Measurements from ENCODE around the gene PRDM16. TPM values are rescaled to one million over a fixed set of nuclear protein-coding genes. Genes with fewer than 3 reads are reported as not detected.

Gene PRDM16
- total RNA-seq, 1 experiment from 2014 or later = not detected

DNA sequence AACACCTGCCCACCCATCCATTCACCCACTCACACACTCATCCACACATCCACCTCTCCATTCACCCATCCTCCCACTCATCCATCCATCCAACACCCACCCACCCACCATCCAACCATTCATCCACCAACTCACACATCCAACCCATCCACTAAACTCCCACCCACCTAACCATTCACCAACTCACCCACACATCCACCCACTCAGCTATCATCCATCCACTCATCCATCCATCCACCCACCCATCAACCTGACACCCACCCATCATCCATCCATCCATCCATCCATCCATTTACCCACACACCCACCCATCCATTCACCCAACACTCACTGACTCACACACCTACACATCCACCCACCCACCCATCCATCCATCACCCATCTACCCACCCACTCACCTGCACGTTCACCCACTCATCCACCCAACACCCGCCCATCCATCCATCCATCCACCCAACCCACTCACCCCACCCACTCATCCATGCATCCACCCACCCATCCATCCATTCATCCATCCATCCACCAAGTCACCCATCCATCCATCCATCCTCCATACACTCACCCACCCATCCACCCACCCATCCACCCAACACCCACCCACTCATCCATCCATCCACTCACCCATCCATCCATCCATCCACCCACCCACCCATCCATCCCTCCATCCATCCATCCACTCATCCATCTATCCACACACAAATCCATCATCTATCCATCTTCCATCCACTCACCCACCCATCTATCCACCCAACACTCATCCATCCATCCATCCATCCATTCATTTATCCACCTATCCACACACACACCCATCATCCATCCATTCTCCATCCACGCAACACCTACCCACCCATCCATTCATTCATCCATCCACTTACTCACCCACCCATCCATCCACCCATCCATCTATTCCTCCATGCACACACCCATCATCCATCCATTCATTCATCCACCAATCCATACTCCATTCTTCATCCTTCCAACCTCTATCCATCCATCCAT, 17.4 kb upstream of the PRDM16 start:
- BruUV-seq (replicated peaks) = no TSS peak
- Mint-ChIP-seq H3K27ac (ENCODE audit: low read depth, unreplicated experiment) (no peak overlapping the region), H3K36me3 (ENCODE audit: insufficient read depth, unreplicated experiment) (no peaks in the 10 kb centered on the region), H3K4me1 (ENCODE audit: insufficient read depth, unreplicated experiment) (no peaks in the 10 kb centered on the region), H3K27me3 (ENCODE audit: insufficient read depth, unreplicated experiment) (no peaks in the 10 kb centered on the region), H3K9me3 (ENCODE audit: unreplicated experiment) (peaks cover 27% of the 10 kb centered on the region), H3K4me3 (ENCODE audit: unreplicated experiment) (no peak overlapping the region)
- ChIA-PET CTCF (no interaction called here), POLR2A (no interaction called here)
- DNase-seq (ENCODE audit: unreplicated experiment) = no peak
- TF ChIP-seq, protein P1, sequence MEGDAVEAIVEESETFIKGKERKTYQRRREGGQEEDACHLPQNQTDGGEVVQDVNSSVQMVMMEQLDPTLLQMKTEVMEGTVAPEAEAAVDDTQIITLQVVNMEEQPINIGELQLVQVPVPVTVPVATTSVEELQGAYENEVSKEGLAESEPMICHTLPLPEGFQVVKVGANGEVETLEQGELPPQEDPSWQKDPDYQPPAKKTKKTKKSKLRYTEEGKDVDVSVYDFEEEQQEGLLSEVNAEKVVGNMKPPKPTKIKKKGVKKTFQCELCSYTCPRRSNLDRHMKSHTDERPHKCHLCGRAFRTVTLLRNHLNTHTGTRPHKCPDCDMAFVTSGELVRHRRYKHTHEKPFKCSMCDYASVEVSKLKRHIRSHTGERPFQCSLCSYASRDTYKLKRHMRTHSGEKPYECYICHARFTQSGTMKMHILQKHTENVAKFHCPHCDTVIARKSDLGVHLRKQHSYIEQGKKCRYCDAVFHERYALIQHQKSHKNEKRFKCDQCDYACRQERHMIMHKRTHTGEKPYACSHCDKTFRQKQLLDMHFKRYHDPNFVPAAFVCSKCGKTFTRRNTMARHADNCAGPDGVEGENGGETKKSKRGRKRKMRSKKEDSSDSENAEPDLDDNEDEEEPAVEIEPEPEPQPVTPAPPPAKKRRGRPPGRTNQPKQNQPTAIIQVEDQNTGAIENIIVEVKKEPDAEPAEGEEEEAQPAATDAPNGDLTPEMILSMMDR (IDR thresholded peaks at IDR 0.05; ENCODE audit: unreplicated experiment) = no peak
- intact Hi-C loops (cut with micrococcal nuclease) = no loop called here

DNA sequence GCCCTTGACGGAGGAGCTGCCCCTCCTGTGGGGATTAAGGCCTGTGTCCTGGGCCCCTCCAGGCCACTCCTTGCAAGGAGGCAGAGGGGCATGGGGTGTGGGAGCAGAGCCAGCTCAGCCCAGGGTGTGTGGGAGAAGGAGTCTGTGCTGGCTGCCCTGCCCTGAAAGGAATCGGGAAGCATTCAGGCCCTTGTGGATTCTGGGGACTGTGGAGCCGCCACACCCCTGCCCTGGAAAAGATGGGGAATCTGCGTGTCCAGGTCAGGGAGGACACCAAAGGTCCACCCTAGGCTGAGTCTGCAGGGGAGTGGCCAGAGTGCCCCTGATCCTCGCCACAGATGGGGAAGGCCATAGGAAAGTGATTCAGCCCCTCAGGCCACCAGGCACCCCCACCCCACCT, 16.5 kb upstream of the PRDM16 start:
- ChIA-PET CTCF (no interaction called here), POLR2A (no interaction called here)
- H3K4me1 Mint-ChIP-seq (ENCODE audit: insufficient read depth, unreplicated experiment) = no peaks in the 10 kb centered on the region
- no TSS peak for BruUV-seq (replicated peaks)
- no peak overlapping the region for H3K4me3 Mint-ChIP-seq (ENCODE audit: unreplicated experiment)
- intact Hi-C loops (cut with micrococcal nuclease) = no loop called here
- H3K9me3 Mint-ChIP-seq (ENCODE audit: unreplicated experiment) = peaks cover 27% of the 10 kb centered on the region
- no peak overlapping the region for H3K27ac Mint-ChIP-seq (ENCODE audit: low read depth, unreplicated experiment)
- DNase-seq (ENCODE audit: unreplicated experiment) = no peak
- H3K36me3 Mint-ChIP-seq (ENCODE audit: insufficient read depth, unreplicated experiment) = no peaks in the 10 kb centered on the region
- TF ChIP-seq, protein P1 (IDR thresholded peaks at IDR 0.05; ENCODE audit: unreplicated experiment) = no peak
- H3K27me3 Mint-ChIP-seq (ENCODE audit: insufficient read depth, unreplicated experiment) = no peaks in the 10 kb centered on the region

DNA sequence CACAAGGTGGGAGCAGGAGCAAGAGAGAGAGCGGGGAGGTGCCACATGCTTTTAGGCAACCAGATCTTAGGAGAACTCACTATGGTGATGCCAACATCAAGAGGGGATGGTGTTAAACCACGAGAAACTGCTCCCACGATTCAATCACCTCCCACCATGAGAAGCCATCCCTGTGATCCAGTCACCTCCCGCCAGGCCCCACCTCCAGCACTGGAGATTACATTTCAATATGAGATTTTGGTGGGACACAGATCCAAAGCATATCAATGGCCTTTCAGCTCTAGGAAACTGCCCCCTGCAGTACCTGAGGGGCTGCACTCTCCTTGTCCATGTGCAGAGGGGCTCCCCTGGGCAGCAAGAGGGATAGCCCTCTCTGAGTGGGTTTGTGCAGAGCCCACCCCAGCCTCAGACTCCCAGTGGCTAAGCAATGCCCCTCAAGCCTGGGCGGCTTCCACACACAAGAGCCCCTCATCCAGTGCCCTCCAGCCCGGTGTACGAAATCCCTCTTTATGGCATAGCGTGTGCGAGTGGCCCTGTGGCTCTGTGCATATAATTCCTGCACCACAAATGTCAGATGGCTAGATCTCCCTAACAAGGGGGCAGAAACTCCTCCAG, 15.5 kb upstream of the PRDM16 start:
- POLR2A ChIA-PET = no interaction called here
- Mint-ChIP-seq H3K27me3 (ENCODE audit: insufficient read depth, unreplicated experiment) (no peaks in the 10 kb centered on the region), H3K4me1 (ENCODE audit: insufficient read depth, unreplicated experiment) (no peaks in the 10 kb centered on the region), H3K27ac (ENCODE audit: low read depth, unreplicated experiment) (no peak overlapping the region), H3K9me3 (ENCODE audit: unreplicated experiment) (peaks cover 35% of the 10 kb centered on the region), H3K4me3 (ENCODE audit: unreplicated experiment) (no peak overlapping the region), H3K36me3 (ENCODE audit: insufficient read depth, unreplicated experiment) (no peaks in the 10 kb centered on the region)
- no peak for DNase-seq (ENCODE audit: unreplicated experiment)
- CTCF ChIA-PET = no interaction called here
- TF ChIP-seq, protein P1 (IDR thresholded peaks at IDR 0.05; ENCODE audit: unreplicated experiment) = no peak
- BruUV-seq (replicated peaks) = no TSS peak
- intact Hi-C loops (cut with micrococcal nuclease) = no loop called here

DNA sequence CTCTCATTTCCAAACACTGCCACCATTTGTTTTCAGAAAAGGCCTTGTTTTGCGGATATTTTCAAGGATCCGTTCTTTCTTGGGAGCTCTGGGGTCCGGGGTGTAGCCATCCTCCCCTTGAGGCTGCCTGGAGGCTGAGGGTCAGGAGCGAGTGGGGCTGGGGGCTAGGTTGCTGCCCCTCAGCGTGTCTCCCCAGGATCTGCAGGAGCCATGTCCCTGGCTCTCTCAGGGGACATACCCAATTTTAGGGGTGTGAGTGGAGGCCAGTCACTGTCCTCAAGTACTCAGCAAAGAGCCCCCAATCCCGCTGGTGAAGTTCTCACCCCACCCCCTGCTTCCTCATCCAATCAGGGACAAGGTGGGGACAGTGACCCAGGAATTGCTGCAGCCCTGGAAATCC, 15.0 kb upstream of the PRDM16 start:
- ChIA-PET CTCF (no interaction called here), POLR2A (no interaction called here)
- TF ChIP-seq, protein P1 (IDR thresholded peaks at IDR 0.05; ENCODE audit: unreplicated experiment) = no peak
- Mint-ChIP-seq H3K4me1 (ENCODE audit: insufficient read depth, unreplicated experiment) (no peaks in the 10 kb centered on the region), H3K4me3 (ENCODE audit: unreplicated experiment) (no peak overlapping the region), H3K36me3 (ENCODE audit: insufficient read depth, unreplicated experiment) (no peaks in the 10 kb centered on the region), H3K27me3 (ENCODE audit: insufficient read depth, unreplicated experiment) (no peaks in the 10 kb centered on the region), H3K27ac (ENCODE audit: low read depth, unreplicated experiment) (no peak overlapping the region), H3K9me3 (ENCODE audit: unreplicated experiment) (peaks cover 40% of the 10 kb centered on the region)
- DNase-seq (ENCODE audit: unreplicated experiment) = no peak
- no TSS peak for BruUV-seq (replicated peaks)
- intact Hi-C loops (cut with micrococcal nuclease) = no loop called here

Data from MCF 10A (cell line).